Fibroblast of lung (primary cell): ENCODE results near the gene FKBP11. TPM values are rescaled to one million over a fixed set of nuclear protein-coding genes. Genes with fewer than 3 reads are reported as not detected.

Experiments used
- DNase-seq, 2 donors: peaks; one replicate each; pipeline versions ENCODE4 v3.0.0 to v3.0.0-alpha.2; 2010; ENCODE audit warnings: low read depth in 2 of 2
- H2AFZ ChIP-seq: 2 replicates; pipeline ENCODE4 v1.5.1; 2012; ENCODE audit warnings: low read length, control low read depth, inconsistent platforms
- H3K27ac ChIP-seq: 2 replicates; pipeline ENCODE4 v1.5.1; 2011; ENCODE audit warnings: low read length, control low read depth; ENCODE audit not compliant: insufficient read depth
- H3K27me3 ChIP-seq: 2 replicates; pipeline ENCODE4 v1.5.1; 2011; ENCODE audit warnings: mild to moderate bottlenecking, low read length; ENCODE audit not compliant: control insufficient read depth, insufficient read depth
- H3K36me3 ChIP-seq: 2 replicates; pipeline ENCODE4 v1.5.1; 2011; ENCODE audit warnings: low read length; ENCODE audit not compliant: control insufficient read depth, insufficient read depth
- H3K4me1 ChIP-seq: 2 replicates; pipeline ENCODE4 v1.5.1; 2011; ENCODE audit warnings: low read length; ENCODE audit not compliant: control insufficient read depth, insufficient read depth; ENCODE audit errors: extremely low read depth
- H3K4me2 ChIP-seq: 2 replicates; pipeline ENCODE4 v1.5.1; 2011; ENCODE audit warnings: low read length, control low read depth; ENCODE audit not compliant: insufficient read depth; ENCODE audit errors: extremely low read depth
- H3K4me3 ChIP-seq, 4 experiments: fragments of 200-600 bp in 1 of 4; sonication (generic) in 1 of 4; replicated peaks in 1 of 4; 2 replicates each; pipeline ENCODE4 v1.5.1; 2011 to 2016; ENCODE audit warnings: low read length in 4 of 4, low read depth in 3 of 4, mild to moderate bottlenecking in 3 of 4, control low read depth in 2 of 4, inconsistent platforms in 1 of 4, mixed read lengths in 1 of 4; ENCODE audit not compliant: insufficient read depth in 1 of 4; ENCODE audit errors: control extremely low read depth in 1 of 4
- H3K79me2 ChIP-seq: 2 replicates; pipeline ENCODE4 v1.5.1; 2012; ENCODE audit warnings: mild to moderate bottlenecking, low read length, inconsistent platforms; ENCODE audit not compliant: control insufficient read depth, insufficient read depth
- H3K9ac ChIP-seq: 2 replicates; pipeline ENCODE4 v1.5.1; 2011; ENCODE audit warnings: mild to moderate bottlenecking, low read length, control low read depth; ENCODE audit not compliant: insufficient read depth
- H3K9me3 ChIP-seq: 2 replicates; pipeline ENCODE4 v1.5.1; 2012; ENCODE audit warnings: low read depth, low read length; ENCODE audit not compliant: control insufficient read depth, insufficient read depth
- H4K20me1 ChIP-seq: 2 replicates; pipeline ENCODE4 v1.5.1; 2011; ENCODE audit warnings: low read length; ENCODE audit not compliant: control insufficient read depth, insufficient read depth; ENCODE audit errors: extremely low read depth
- EZH2 ChIP-seq: IDR thresholded peaks from 2 replicates; pipeline ENCODE4 v1.5.1; 2012; ENCODE audit warnings: low read length, control low read depth, mild to moderate bottlenecking; ENCODE audit errors: missing control alignments
- polyA plus RNA-seq, 2 donors: library from polyadenylated mRNA; depleted of rRNA in 1 of 2; stranded (reverse) in 1 of 2; unstranded in 1 of 2; fragments of >200 nt; gene quantifications; 2 replicates each; pipeline ENCODE4 v1.2.1, GENCODE V29; 2011 to 2012; ENCODE audit warnings: missing spikeins in 1 of 2
- total RNA-seq: library from RNA; depleted of rRNA; stranded (reverse); fragments of >200 nt; gene quantifications from 2 replicates; pipeline ENCODE4 v1.2.1, GENCODE V29; 2014
- TF ChIP-seq, protein P1 (sequence below), 2 donors: IDR thresholded peaks in 1 of 2; conservative IDR thresholded peaks in 1 of 2; 1 replicate in 1 of 2; 2 replicates in 1 of 2; pipeline ENCODE4 v1.5.1; 2011 to 2012; ENCODE audit warnings: low read length in 2 of 2, control low read depth in 1 of 2, inconsistent platforms in 1 of 2, low read depth in 1 of 2, mild to moderate bottlenecking in 1 of 2

The FKBP11 gene
- total and polyA plus RNA-seq, 2 donors (not counting 1 experiment from before 2014, with no cell fraction given): 12.6 to 48.8 TPM

DNA sequence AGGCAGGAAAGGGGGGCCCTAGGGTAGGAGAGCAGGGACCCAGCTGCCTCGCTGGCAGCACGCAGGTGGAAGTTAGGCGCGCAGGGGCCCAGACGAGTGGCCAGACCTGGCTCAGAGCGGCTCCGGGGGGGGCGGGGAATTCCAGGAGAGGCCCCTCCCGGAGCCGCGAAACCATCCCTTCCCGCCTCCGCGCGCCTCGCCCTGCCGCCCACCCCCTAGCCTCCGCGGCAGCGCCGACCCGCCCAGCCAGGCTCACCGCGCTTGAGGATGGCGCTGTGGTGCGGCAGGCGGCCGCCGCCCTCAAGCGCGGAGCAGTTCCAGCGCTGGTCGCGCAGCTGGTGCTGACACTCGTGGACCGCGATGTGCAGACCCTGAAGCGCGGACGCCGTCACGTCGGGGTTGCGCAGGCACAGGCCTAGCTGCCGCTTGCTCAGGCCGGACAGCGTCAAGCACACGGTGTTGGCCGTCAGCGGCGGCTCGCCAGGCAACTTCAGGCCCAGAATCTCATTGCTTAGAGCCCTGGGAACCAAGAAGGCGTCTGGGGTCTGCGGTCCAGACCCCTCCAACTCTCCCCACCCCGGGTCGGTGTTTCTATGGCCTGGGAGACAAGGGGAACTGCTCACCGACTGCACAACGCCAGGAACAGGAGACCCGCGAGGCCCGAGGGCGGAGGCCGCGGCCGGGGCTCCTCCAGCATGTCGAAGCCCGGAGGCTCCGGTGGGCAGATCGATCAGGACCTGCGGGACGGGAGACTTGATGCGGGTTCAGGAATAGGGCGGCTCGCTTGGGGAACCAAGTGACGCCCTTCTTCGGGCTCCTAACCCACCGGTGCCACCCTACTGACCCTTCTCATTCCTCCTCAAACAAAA, 44.8 kb upstream of the FKBP11 start:
- H3K4me3 ChIP-seq: no peak overlapping the region
- DNase-seq: peak; percentile 17 to 30
- peak overlapping the region; percentile 8 for H3K4me2 ChIP-seq
- H3K9me3 ChIP-seq: no peaks in the 10 kb centered on the region
- TF ChIP-seq EZH2: peak; percentile 86
- TF ChIP-seq, protein P1, sequence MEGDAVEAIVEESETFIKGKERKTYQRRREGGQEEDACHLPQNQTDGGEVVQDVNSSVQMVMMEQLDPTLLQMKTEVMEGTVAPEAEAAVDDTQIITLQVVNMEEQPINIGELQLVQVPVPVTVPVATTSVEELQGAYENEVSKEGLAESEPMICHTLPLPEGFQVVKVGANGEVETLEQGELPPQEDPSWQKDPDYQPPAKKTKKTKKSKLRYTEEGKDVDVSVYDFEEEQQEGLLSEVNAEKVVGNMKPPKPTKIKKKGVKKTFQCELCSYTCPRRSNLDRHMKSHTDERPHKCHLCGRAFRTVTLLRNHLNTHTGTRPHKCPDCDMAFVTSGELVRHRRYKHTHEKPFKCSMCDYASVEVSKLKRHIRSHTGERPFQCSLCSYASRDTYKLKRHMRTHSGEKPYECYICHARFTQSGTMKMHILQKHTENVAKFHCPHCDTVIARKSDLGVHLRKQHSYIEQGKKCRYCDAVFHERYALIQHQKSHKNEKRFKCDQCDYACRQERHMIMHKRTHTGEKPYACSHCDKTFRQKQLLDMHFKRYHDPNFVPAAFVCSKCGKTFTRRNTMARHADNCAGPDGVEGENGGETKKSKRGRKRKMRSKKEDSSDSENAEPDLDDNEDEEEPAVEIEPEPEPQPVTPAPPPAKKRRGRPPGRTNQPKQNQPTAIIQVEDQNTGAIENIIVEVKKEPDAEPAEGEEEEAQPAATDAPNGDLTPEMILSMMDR (conservative IDR thresholded peaks at IDR 0.05 in 1 of 2, IDR thresholded peaks at IDR 0.05 in 1 of 2; ENCODE audit: low read depth in 1 of 2, low read length in 2 of 2): no peak
- no peaks in the 10 kb centered on the region for H4K20me1 ChIP-seq
- H3K4me1 ChIP-seq: no peaks in the 10 kb centered on the region
- H3K27me3 ChIP-seq: peaks cover 69% of the 10 kb centered on the region
- no peak overlapping the region for H3K9ac ChIP-seq
- H3K27ac ChIP-seq: no peak overlapping the region
- no peak overlapping the region for H2AFZ ChIP-seq
- no peaks in the 10 kb centered on the region for H3K79me2 ChIP-seq
- H3K36me3 ChIP-seq: no peaks in the 10 kb centered on the region

DNA sequence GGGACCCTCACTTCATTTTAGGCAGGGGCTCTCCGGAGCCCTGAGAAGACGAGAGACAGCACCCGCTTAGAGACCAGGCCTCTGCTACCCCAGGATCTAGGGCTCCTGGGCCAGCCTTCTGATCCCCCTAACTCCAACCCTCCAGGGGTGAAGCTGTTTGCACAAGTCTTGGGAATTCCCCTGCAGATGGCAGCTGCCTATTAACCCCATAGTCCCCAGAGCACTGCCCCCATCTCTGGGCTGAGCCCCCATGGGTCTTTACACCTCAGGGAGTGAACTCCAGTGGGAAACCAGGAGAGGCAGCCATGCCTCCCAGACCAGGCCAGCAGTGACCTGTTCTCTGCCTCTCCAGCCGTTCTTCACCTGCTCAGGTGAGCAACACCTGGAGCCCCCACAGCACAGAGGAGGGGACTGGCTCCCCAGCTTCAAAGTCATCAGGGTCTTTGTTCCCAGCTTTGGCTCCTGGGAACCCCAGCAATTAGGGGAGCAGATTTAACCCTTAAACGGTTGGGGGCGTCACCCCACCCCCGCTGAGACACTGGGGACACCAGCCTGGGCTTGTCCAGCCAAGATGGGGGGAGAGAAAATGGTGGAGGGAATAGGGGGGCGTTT, 44.0 kb upstream of the FKBP11 start:
- no peak overlapping the region for H2AFZ ChIP-seq
- no peak for TF ChIP-seq EZH2
- TF ChIP-seq, protein P1 (conservative IDR thresholded peaks at IDR 0.05 in 1 of 2, IDR thresholded peaks at IDR 0.05 in 1 of 2; ENCODE audit: low read depth in 1 of 2, low read length in 2 of 2): no peak
- H3K27ac ChIP-seq: no peak overlapping the region
- no peak overlapping the region for H3K4me3 ChIP-seq
- no peaks in the 10 kb centered on the region for H4K20me1 ChIP-seq
- H3K4me2 ChIP-seq: no peak overlapping the region
- no peaks in the 10 kb centered on the region for H3K9me3 ChIP-seq
- peaks cover 75% of the 10 kb centered on the region for H3K27me3 ChIP-seq
- no peak overlapping the region for H3K9ac ChIP-seq
- no peaks in the 10 kb centered on the region for H3K79me2 ChIP-seq
- DNase-seq: no peak
- H3K4me1 ChIP-seq: no peaks in the 10 kb centered on the region
- no peaks in the 10 kb centered on the region for H3K36me3 ChIP-seq

DNA sequence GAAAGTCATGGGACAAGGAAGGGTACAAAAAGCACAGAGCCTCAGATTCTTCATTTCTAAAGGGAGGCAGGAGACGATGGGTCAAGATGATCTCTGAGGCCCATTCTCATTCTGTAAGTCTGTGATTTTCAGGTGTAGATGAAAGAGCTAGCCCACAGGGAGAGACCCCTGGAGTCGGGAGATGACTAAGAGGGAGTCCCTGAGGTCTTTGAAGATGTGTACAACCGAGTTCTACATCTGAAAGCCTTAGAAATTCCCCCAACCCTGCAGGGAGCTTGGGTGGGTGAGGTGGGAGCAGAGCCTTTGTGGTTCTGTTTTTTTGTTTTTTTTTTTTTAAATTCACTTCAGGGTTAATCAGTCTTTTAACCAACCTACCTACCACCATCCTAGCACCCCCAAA, 43.2 kb upstream of the FKBP11 start:
- no peak overlapping the region for H3K9ac ChIP-seq
- H3K36me3 ChIP-seq: no peaks in the 10 kb centered on the region
- H3K4me1 ChIP-seq: no peaks in the 10 kb centered on the region
- H3K9me3 ChIP-seq: no peaks in the 10 kb centered on the region
- DNase-seq: no peak
- H3K4me2 ChIP-seq: no peak overlapping the region
- H3K79me2 ChIP-seq: no peaks in the 10 kb centered on the region
- no peak overlapping the region for H3K27ac ChIP-seq
- H3K4me3 ChIP-seq: no peak overlapping the region
- H4K20me1 ChIP-seq: no peaks in the 10 kb centered on the region
- H3K27me3 ChIP-seq: peaks cover 74% of the 10 kb centered on the region
- H2AFZ ChIP-seq: no peak overlapping the region
- TF ChIP-seq, protein P1 (conservative IDR thresholded peaks at IDR 0.05 in 1 of 2, IDR thresholded peaks at IDR 0.05 in 1 of 2; ENCODE audit: low read depth in 1 of 2, low read length in 2 of 2): no peak
- TF ChIP-seq EZH2: no peak
